HepG2 (cell line): ENCODE data around the gene GOLT1A.

Source experiments
- NFE2L1 ChIP-seq: sonication (generic); formaldehyde crosslinking; IDR thresholded peaks from 2 replicates; pipeline ENCODE4 v1.4.0; 2020; ENCODE audit warnings: missing genetic modification reagents, mild to moderate bottlenecking, borderline replicate concordance
- XRCC5 ChIP-seq: fragments of 200-400 bp; formaldehyde crosslinking; optimal IDR thresholded peaks from 2 replicates; pipeline ENCODE3; 2017; ENCODE audit warnings: mild to moderate bottlenecking, low read length
- ZKSCAN8 ChIP-seq: IDR thresholded peaks from 2 replicates; pipeline ENCODE4 v1.6.1; 2016; ENCODE audit warnings: borderline replicate concordance, missing genetic modification reagents, missing compliant biosample characterization
- ZNF263 ChIP-seq: sonication (generic); formaldehyde crosslinking; IDR thresholded peaks from 2 replicates; pipeline ENCODE4 v1.4.0; 2020; ENCODE audit warnings: missing genetic modification reagents
- TF ChIP-seq, protein P1 (sequence below): IDR thresholded peaks from 2 replicates; pipeline ENCODE4 v1.6.1; 2016

- no peak for TF ChIP-seq ZKSCAN8 (CRISPR knock-in tag)
- no peak for TF ChIP-seq NFE2L1 (CRISPR knock-in tag)
- TF ChIP-seq XRCC5 = no peak
- TF ChIP-seq ZNF263 = no peak
- TF ChIP-seq, protein P1, sequence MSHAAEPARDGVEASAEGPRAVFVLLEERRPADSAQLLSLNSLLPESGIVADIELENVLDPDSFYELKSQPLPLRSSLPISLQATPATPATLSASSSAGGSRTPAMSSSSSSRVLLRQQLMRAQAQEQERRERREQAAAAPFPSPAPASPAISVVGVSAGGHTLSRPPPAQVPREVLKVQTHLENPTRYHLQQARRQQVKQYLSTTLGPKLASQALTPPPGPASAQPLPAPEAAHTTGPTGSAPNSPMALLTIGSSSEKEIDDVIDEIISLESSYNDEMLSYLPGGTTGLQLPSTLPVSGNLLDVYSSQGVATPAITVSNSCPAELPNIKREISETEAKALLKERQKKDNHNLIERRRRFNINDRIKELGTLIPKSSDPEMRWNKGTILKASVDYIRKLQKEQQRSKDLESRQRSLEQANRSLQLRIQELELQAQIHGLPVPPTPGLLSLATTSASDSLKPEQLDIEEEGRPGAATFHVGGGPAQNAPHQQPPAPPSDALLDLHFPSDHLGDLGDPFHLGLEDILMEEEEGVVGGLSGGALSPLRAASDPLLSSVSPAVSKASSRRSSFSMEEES (CRISPR knock-in tag) = no peak
Measured at GRCh38 chr1:204192589-204193352, 21.0 kb downstream of the GOLT1A start.
